HUDEP-2 (cell line): ENCODE results near the gene CTNNA2.

ENCODE experiments used
- DNase-seq, 76 experiments: peaks; one replicate each; lab custom pipeline; 2025; ENCODE audit not compliant: unreplicated experiment in 76 of 76; lab: John Stamatoyannopoulos, UW

CTNNA2 gene

DNA sequence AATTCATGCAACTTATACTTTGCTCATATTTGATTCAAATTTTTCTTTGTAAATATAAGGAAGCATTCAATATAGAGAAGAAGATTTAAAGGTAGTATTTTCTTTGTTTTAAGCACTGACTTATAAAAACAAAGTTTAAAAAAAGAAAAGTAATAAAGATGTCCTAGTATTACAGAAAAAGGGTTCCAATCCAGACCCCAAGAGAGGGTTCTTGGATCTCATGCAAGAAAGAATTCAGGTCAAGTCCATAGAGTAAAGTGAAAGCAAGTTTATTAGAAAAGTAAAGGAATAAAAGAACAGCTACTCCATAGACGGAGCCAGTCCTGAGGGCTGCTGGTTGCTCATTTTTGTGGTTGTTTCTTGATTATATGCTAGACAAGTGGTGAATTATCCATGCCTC lies 267.9 kb downstream of the CTNNA2 start:
- no peak for DNase-seq

DNA sequence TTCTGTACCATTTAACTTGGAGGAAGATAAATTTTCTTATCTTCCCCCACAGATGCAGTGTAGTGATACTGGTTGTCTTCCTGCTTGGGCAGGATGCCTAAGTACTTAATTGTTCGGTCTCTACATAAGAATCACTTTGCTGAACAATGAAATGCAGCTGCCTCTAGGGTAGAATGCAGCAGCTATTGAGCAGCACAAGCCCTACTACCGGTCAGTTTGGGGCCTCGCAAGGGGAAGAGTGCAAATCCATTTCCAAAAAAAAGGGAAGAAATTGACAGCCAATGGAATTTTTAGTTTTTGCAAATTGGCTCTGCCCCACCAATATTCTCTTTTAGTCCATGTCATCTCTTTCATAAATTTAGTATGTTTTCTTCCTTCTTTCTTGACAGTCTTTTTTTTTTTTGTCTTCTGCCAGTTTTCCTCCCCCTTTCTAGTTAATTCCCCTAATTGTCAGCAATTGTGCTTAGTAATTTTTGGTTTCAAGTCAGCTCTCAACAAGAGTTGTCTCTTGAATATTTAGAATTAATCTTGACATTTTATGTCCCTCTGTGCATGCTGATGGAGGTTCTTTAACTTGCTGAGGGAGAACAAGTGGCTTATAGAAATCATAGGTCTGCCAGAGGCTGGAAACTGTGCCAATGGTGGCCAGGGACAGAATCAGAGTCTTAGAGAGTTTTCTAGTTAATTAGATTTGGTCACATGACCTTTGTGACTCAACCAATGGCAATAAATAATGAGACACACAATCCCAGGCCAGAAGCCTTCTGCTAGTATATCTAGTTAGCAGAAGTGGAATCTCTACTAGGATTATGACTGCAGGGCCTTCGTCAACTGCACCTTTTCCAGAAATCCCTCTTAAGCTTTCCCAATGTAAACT lies 270.0 kb downstream of the CTNNA2 start:
- DNase-seq = no peak

DNA sequence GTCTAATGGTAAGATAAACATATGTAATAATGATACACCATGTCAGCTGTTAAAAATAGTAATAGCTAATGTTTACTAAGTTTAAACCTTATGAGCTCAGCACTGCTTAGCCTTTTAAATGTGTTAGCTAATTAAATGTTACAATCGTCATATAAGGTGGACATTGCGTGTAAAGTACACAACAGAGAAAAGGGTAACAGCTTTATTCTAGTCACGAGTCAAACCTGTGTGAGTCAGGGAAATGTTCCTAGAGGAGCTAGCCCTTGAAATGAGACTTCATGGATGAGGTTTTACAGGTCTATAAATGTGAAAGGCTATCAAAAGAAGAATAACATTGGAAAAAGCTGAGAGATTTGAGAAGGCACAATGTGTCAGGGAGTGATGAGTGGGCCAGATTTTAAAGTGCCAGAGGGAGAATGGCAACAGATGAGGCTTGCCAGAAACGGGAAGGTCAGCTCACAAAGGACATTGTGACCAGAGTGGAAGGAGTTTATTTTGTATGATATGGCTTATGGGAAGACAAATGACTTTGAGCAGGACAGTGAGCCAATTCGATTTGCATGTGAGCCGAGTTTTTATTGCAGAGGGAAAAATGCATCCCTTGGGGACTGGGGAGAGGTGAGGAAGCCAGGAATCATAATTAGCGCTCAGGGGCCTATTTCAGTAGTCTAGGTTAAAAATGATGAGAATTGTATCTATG lies 276.3 kb downstream of the CTNNA2 start:
- DNase-seq = no peak

DNA sequence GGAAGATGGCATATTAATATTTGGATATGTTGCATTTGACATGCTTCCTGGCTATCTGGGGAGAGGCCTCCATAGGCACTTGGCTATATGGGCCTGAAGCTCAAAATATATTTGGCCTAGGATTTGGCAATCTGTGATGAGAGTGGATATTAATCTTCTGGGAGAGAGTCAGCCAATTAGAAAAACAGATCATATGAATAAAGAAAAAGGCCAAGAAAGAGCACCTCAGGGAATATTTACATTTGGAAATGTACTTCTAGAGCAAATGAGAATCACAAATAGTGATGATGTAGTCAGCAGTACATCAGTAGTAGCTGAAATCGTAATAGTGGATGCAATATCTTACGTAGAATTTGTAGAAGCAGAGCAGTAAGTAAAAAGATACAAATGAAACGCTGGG lies 277.0 kb downstream of the CTNNA2 start:
- no peak for DNase-seq

DNA sequence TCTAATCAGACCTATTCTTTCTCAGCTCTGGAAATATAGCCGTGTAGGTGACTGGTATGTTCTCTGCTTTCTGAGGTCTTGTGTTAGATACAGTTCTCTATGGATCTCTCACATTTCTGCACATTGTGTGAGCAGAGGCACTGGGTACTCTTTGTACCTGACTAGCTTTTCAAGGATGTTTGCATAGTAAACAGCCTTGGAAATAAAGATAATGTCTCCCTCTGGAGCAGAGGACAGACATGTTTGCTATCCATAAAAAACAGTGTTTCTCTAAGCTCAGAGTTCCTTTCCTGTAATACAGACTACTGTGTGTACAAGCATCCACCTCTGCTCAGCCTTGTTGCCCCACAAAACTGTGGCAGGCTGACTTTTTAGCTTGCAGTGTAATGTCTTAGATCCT lies 279.2 kb downstream of the CTNNA2 start:
- no peak for DNase-seq

- no peak for DNase-seq
Observed at GRCh38 chr2:79793006-79793405, 280.2 kb downstream of the CTNNA2 start.

GRCh38 chr2:79796641-79797040 lies 283.8 kb downstream of the CTNNA2 start:
- DNase-seq = no peak

DNA sequence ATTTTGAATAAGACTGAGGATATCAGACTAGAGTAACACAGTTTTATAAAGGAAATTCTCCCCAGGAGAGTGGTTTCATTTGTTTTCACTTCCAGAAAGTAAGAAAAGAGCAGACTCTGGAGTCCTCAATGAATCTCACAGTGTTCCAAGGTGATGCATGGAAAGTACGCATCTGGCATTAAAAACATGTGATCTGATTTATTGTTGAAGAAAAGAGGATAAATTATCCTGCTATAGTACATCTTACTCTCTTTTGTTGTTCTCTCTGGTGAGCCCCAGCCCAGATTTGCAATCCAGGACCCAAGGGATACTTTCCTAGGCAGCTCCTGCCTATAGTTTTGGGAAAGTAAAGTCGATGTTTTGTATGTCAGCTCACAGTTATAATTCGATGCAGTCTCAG lies 285.9 kb downstream of the CTNNA2 start:
- DNase-seq = no peak

DNA sequence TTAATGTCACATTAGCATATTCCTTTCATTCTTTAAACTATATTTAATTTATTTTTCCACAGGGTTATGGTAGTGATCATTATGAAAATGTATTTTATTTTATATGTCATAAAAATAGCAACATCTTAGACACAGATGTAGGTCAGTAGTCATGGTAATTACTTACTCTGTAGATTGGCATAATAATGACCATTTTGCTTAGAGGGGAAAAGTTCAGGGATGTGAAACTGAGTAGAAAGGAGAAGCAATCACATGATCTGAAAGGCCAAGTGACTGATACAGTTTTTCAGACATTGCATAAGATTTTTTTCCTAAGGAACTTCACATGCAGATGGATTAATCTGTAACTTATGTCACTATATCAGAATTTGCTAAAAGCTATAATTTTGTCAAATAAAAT lies 286.9 kb downstream of the CTNNA2 start:
- no peak for DNase-seq

- DNase-seq = no peak
Observed at GRCh38 chr2:79801082-79801481, 288.2 kb downstream of the CTNNA2 start.

- DNase-seq = no peak
Observed at GRCh38 chr2:79817288-79817687, 304.4 kb downstream of the CTNNA2 start.

GRCh38 chr2:79820281-79820680 lies 307.4 kb downstream of the CTNNA2 start:
- no peak for DNase-seq

- no peak for DNase-seq
Observed at GRCh38 chr2:79822136-79822535, 309.3 kb downstream of the CTNNA2 start.

DNA sequence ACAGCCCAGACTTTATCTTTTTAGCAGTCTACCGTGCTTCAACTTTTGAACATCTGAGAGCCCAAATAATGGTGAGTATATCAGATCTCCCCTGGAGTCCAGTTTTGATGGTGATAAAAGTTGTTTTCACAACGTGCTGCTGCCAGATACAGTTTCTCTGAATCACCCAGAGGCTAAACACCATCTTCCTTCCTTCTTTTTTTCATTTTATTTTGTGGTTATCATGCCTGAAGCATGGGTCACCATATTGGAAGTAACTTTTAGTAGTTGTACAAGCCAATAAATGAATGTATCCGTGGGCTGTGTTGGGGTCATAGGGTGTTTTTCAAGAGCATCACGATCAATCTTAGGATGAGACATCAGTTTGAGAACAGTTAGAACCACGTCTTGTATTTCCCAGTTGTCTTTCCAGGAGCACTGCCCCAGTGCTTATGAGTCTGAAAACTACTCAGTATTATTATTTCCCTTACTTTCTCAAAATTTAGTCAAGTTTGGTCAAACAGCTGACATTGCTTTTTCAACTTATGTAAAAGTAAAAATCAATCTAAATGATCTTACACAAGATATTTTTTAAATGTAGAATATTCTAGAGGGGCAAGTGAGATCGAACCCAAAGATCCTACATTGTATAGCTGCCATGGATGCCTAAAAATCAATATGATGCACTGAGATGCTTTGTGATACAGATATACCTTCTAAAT lies 311.4 kb downstream of the CTNNA2 start:
- DNase-seq = no peak

- no peak for DNase-seq
Observed at GRCh38 chr2:79827881-79828280, 315.0 kb downstream of the CTNNA2 start.

GRCh38 chr2:79830501-79830900 lies 317.6 kb downstream of the CTNNA2 start:
- DNase-seq = no peak

DNA sequence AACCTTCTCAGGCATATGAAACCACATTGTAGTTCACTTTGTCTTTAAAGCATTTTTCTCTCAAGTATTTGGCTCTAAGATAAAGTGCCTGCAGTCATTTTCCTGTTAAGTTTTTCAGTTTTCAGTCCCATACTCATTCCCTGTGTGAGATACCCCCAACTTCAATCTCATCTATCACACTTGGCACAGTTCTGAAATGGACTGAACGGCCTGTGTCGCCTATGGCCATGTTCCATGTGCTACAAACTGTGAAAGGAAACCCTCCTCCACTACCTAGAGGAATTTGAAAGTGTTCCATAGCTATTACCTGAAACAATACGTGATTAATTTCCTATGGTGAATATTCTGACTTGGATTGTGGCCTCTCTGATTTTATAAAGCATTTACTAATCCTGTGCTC lies 319.1 kb downstream of the CTNNA2 start:
- DNase-seq = no peak

GRCh38 chr2:79832511-79833234 lies 319.8 kb downstream of the CTNNA2 start:
- no peak for DNase-seq

GRCh38 chr2:79833235-79833878 lies 320.5 kb downstream of the CTNNA2 start:
- no peak for DNase-seq

DNA sequence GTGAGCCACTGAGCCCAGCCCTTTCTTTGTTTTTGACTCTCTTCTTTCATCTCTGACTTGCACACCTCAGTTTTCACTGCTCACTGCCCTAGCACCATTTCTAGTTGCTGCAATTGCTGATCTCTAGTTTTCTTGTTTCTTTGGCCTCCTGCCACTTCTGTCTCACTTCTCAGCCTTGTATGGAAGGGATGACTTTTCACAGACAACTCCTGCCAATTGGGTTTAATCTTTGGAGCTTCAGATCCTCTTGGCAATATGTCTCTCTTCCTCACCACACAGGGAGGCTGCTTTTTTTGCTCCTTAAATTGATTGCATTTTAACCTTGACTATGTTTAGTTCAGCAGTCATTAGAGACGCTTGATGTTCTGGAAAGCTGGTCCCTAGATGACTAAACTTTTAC lies 323.1 kb downstream of the CTNNA2 start:
- no peak for DNase-seq
